ENCODE results near the gene MGLL. TPM values are rescaled to one million over a fixed set of nuclear protein-coding genes. Genes with fewer than 3 reads are reported as not detected.

The MGLL gene
- total RNA-seq, 1 donor from 2014 or later, result 135 TPM

GRCh38 chr3:127647845-127648204 is 174.5 kb downstream of the MGLL start:
- no peak for ATAC-seq

GRCh38 chr3:127647166-127647844 is 175.0 kb downstream of the MGLL start:
- no peak for ATAC-seq

GRCh38 chr3:127646501-127647046 is 175.7 kb downstream of the MGLL start:
- no peak for ATAC-seq

GRCh38 chr3:127645371-127646015 is 176.8 kb downstream of the MGLL start:
- no peak for ATAC-seq

- ATAC-seq, result no peak
Measured at GRCh38 chr3:127644641-127645370, 177.5 kb downstream of the MGLL start.

- no peak for ATAC-seq
Measured at GRCh38 chr3:127640042-127640355, 182.3 kb downstream of the MGLL start.

GRCh38 chr3:127639173-127640041 is 182.9 kb downstream of the MGLL start:
- ATAC-seq, result no peak

Other genes starting within 250 kb of the MGLL start
- 15.6 TPM for gene TPRA1, start 231.8 kb downstream of the MGLL start, total RNA-seq
- gene MCM2, start 224.1 kb downstream of the MGLL start, total RNA-seq, result 20.6 TPM
- 2.7 TPM for gene PODXL2, start 193.3 kb downstream of the MGLL start, total RNA-seq
- gene ABTB1, start 149.6 kb downstream of the MGLL start, total RNA-seq, result 6.4 TPM
- not detected for gene KBTBD12, start 92.7 kb upstream of the MGLL start, total RNA-seq
- 117 TPM for gene SEC61A1, start 229.9 kb upstream of the MGLL start, total RNA-seq

Measured in esophagus mucosa (tissue), 1 donor.